Skeletal muscle tissue (tissue), 4 donors: ENCODE measurements around the gene LRWD1. TPM values are rescaled to one million over a fixed set of nuclear protein-coding genes. Genes with fewer than 3 reads are reported as not detected.
A peak's percentile ranks its signal among the peaks of the same experiment; 100 is the strongest.

Experiments used
- H3K27ac ChIP-seq: one replicate; pipeline ENCODE4 v1.7.0; 2013; ENCODE audit warnings: mild to moderate bottlenecking, low read depth, low read length, inconsistent platforms
- H3K27me3 ChIP-seq, 3 donors: one replicate each; pipeline ENCODE4 v1.7.0; 2013; ENCODE audit warnings: low read length in 3 of 3; ENCODE audit not compliant: control insufficient read depth in 3 of 3, insufficient read depth in 3 of 3
- H3K36me3 ChIP-seq, 3 donors: one replicate each; pipeline ENCODE4 v1.7.0; 2013; ENCODE audit warnings: low read length in 3 of 3; ENCODE audit not compliant: control insufficient read depth in 3 of 3, insufficient read depth in 3 of 3
- H3K4me1 ChIP-seq, 3 donors: one replicate each; pipeline ENCODE4 v1.7.0; 2013; ENCODE audit warnings: low read length in 3 of 3, mild to moderate bottlenecking in 3 of 3; ENCODE audit not compliant: control insufficient read depth in 3 of 3, insufficient read depth in 3 of 3
- H3K4me3 ChIP-seq, 3 donors: one replicate each; pipeline ENCODE4 v1.7.0; 2013; ENCODE audit warnings: low read length in 3 of 3
- H3K9ac ChIP-seq, 3 donors: one replicate each; pipeline ENCODE4 v1.7.0; 2013; ENCODE audit warnings: low read length in 3 of 3, mild to moderate bottlenecking in 3 of 3, moderate library complexity in 2 of 3, low read depth in 1 of 3
- H3K9me3 ChIP-seq, 3 donors: one replicate each; pipeline ENCODE4 v1.7.0; 2013; ENCODE audit warnings: low read length in 3 of 3; ENCODE audit not compliant: control insufficient read depth in 3 of 3
- total RNA-seq: library from RNA; depleted of rRNA; stranded (reverse); fragments of >200 nt; gene quantifications from one replicate; pipeline ENCODE4 v1.2.3, GENCODE V29; 2014
- donor health status: Osteomylitis.

The LRWD1 gene
- total RNA-seq, 1 donor from 2014 or later: 12.5 TPM

- no peaks in the 10 kb centered on the region for H3K27me3 ChIP-seq
- H3K27ac ChIP-seq: peak overlapping the region; percentile 36
- no peak overlapping the region for H3K4me3 ChIP-seq
- H3K36me3 ChIP-seq: peaks cover 28 to 29% (median 28%) of the 10 kb centered on the region in 3 donors
- H3K4me1 ChIP-seq: peaks cover 3 to 15% (median 6%) of the 10 kb centered on the region in 3 donors
- H3K9ac ChIP-seq: peak overlapping the region in 1 of 3 donors; percentile 8
- no peaks in the 10 kb centered on the region for H3K9me3 ChIP-seq
These were observed 38.3 kb upstream of the LRWD1 start for GRCh38 chr7:102426268-102427018.

DNA sequence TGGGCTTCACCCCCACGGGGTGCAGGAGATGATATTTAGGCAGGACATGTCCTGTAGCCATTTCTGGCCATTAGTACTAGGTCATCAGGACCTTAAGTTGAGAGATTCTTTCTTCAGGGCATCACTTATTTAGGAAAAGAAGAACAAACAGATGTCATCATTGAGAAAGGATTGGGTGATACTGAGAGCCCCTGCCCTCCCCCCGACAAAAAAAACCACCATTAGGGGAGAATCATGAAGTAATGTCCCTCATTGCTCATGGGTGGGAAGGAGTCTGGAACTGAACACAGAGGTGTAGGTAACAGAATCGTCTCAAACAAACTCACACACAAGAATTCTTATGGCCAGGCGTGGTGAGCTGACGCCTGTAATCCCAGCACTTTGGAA, 37.8 kb upstream of the LRWD1 start:
- Histone ChIP-seq H3K9me3 (no peaks in the 10 kb centered on the region), H3K27ac (peak overlapping the region; percentile 36), H3K4me3 (no peak overlapping the region), H3K27me3 (no peaks in the 10 kb centered on the region), H3K9ac (no peak overlapping the region), H3K4me1 (peaks cover 3 to 20% (median 10%) of the 10 kb centered on the region in 3 donors), H3K36me3 (peaks cover 25 to 28% (median 25%) of the 10 kb centered on the region in 3 donors)

GRCh38 chr7:102429141-102429899, 35.5 kb upstream of the LRWD1 start:
- Histone ChIP-seq H3K9ac (no peak overlapping the region), H3K4me3 (no peak overlapping the region), H3K4me1 (peaks cover 10 to 31% (median 17%) of the 10 kb centered on the region in 3 donors), H3K36me3 (peaks cover 23 to 28% (median 25%) of the 10 kb centered on the region in 3 donors), H3K27me3 (no peaks in the 10 kb centered on the region), H3K27ac (no peak overlapping the region), H3K9me3 (no peaks in the 10 kb centered on the region)

DNA sequence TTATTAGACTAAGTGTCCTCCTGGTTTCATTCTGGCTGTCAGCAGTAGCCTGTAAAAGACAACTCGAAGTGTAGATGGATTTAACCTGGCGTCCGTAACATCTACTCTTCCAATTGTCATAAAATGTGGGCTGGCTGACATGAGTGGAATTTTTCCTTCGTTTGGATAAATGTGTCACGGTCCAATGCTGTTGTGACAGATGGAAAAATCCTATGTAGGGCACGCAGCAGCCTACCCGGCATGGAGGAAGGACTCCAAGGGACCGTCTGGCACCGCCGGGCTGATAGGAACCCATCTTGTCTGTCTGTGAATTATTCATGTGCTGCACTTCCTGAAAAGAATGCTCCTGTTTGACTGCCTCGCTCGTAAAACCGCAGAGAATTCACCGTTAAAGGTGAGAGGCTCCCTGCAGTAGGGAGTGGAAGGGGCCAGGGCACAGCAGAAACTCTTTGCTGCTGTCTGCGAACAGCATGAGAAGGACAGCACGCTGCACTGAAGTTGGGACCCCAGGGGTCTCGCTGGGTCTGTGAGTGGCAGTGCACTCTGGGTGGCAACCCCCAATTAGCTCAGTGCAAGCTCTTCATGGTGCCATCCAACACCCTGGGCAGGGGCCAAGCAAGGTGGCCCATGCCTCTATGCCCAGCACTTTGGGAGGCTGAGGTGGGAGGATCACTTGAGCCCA, 33.0 kb upstream of the LRWD1 start:
- no peaks in the 10 kb centered on the region for H3K9me3 ChIP-seq
- H3K27me3 ChIP-seq: no peaks in the 10 kb centered on the region
- H3K4me3 ChIP-seq: no peak overlapping the region
- H3K4me1 ChIP-seq: peaks cover 9 to 25% (median 18%) of the 10 kb centered on the region in 3 donors
- no peak overlapping the region for H3K27ac ChIP-seq
- H3K36me3 ChIP-seq: peaks cover under 1 to 11% (median 1%) of the 10 kb centered on the region in 3 donors
- peak overlapping the region in 1 of 3 donors; percentile 33 for H3K9ac ChIP-seq

DNA sequence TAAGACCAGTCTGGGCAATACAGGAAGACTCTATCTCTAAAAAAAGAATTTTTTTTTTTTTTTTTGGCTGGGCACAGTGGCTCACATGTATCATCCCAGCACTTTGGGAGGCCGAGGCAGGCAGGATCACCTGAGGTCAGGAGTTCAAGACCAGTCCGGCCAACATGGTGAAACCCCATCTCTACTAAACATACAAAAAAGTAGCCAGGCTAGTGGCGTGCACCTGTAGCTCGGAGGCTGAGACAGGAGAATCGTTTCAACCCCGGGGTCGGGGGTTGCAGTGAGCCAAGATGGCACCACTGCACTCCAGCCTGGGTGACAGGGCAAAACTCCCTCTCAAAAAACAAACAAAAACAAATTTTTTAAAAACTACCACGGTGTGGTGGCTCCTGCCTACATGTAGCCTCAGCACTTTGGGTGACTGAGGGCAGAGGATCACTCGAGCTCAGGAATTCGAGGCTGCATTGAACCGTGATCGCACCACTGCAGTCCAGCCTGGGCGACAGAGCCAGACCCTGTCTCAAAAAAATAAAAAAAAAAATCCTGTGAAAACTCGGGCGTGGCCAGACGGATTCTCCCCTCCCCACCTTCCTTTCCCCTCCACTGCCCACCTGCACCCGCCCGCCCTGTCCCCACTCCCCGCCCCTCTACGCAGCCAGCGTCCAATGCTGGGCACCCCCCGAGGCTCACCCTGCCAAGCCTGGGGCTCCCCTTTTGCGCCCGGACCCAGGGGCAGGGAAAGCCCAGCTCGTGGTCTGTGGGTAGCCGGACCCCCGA, 32.2 kb upstream of the LRWD1 start:
- Histone ChIP-seq H3K27me3 (no peaks in the 10 kb centered on the region), H3K4me3 (peak overlapping the region; percentile 23 to 66 (median 58)), H3K36me3 (peaks cover 0 to 3% (median 0%) of the 10 kb centered on the region in 3 donors), H3K9ac (peak overlapping the region in 2 of 3 donors; percentile 32 to 40), H3K9me3 (no peaks in the 10 kb centered on the region), H3K4me1 (peaks cover 9 to 23% (median 18%) of the 10 kb centered on the region in 3 donors), H3K27ac (no peak overlapping the region)

DNA sequence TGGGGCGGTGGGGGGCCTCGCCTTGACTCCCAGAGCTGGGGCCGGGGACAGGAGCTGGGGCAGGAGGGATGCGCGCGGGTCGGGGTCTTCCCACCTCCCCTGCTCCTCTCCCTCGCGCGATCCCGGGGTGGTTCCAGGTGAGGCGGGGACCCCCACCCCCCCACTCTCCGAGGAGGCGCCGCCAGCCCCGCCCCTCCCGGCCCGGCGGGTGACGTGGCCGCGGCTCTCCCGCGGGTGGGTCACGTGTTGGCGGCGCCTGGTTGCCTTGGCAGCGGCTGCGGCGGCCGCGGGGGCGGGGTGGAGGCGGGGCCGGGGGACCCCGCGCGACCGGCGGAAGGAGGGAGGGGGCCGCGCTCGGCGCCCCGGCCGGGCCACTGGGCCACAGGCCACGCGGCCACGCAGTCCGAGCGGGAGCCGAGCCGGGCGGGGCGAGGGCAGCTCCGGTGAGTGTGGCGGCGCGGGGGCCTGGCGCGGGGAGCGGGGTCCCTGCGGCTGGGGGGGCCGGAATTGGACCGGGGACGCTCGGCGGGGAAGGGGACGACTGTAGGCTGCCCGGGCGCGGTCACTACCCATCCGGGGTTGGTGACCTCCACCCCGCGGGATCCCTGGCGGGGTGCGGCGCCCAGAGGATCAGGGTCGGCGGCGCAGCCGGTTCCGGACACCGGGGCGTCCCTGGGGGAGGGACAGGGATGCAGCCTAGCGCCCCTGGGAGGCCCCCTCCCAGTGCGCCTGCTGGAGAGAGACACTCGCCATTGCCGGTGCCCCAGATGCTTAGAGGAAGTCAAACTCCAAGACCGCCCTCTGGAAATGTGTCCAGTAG, 31.4 kb upstream of the LRWD1 start, which contains the start of gene ORAI2:
Gene ORAI2, plus strand, starts transcription at position 357 of the 820 bp plus-strand sequence. CDS start 5,382 bp downstream, outside the sequence.
- Histone ChIP-seq H3K9me3 (no peaks in the 10 kb centered on the region), H3K9ac (peak within 1 kb of the TSS in 2 of 3 donors; percentile 40 to 66), H3K27ac (no peak within 1 kb of the TSS), H3K27me3 (no peaks in the 10 kb centered on the region), H3K4me1 (peaks cover 9 to 23% (median 18%) of the 10 kb centered on the region in 3 donors), H3K4me3 (peak within 1 kb of the TSS; percentile 66 to 69 (median 66)), H3K36me3 (no peaks in the 10 kb centered on the region)

DNA sequence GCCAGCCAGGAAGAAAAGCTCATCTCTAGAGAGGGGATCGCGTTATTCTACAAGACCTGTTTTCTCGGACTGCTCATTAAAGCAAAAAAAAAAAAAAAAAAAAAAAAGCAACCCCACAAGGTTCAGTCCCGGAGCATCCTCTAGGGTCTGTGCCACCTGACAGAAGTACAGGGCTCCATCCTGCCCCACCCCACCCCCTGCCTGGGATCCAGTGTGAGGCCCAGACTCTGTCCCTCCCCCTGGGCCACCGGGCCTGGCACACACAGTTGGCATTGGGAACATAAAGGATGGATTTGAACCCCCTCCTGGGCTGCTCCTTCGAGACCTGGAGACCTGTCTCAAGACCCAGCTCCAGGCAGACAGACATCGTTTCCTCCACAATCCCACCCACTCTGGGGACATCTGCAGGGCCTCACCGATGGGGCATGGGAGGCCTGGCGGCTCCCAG, 30.7 kb upstream of the LRWD1 start:
- Histone ChIP-seq H3K4me3 (peak overlapping the region; percentile 66 to 69 (median 66)), H3K27me3 (no peaks in the 10 kb centered on the region), H3K27ac (no peak overlapping the region), H3K9ac (peak overlapping the region in 2 of 3 donors; percentile 40 to 66), H3K4me1 (peaks cover 9 to 23% (median 18%) of the 10 kb centered on the region in 3 donors), H3K36me3 (no peaks in the 10 kb centered on the region), H3K9me3 (no peaks in the 10 kb centered on the region)

DNA sequence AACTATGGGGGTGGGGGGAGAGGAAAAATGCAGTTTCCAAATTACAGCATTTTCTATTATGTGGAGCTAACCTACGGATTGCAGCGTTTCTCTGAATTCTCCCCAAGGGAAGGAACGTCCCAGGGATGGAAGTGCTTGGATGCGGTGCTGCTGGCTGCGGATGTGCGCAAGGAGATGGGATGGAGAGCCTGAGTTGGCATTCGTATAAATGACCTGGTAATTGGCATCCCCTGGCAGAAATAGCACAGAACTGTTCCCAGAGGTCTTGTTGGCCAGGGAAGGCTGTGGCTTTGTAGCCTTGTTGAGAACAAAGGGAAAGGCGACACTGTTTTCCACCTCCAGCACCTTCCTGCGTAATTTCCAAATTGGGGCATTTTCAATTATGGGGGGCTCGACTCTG, 28.7 kb upstream of the LRWD1 start:
- H3K36me3 ChIP-seq: no peaks in the 10 kb centered on the region
- H3K9ac ChIP-seq: no peak overlapping the region

More for the DNA sequence above, 28.7 kb upstream of the LRWD1 start:
- Histone ChIP-seq H3K4me3 (no peak overlapping the region), H3K4me1 (peaks cover 17 to 32% (median 29%) of the 10 kb centered on the region in 3 donors), H3K27me3 (no peaks in the 10 kb centered on the region), H3K27ac (no peak overlapping the region), H3K9me3 (no peaks in the 10 kb centered on the region)
